ENCODE measurements around the gene NRG4.
A peak's percentile ranks its signal among the peaks of the same experiment; 100 is the strongest.
"Not testable (repeated sequence)": the region's sequence is repeated elsewhere in the genome, so short reads cannot be mapped to it uniquely, and the experiment has no call there.

Gene NRG4, protein sequence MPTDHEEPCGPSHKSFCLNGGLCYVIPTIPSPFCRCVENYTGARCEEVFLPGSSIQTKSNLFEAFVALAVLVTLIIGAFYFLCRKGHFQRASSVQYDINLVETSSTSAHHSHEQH

DNA sequence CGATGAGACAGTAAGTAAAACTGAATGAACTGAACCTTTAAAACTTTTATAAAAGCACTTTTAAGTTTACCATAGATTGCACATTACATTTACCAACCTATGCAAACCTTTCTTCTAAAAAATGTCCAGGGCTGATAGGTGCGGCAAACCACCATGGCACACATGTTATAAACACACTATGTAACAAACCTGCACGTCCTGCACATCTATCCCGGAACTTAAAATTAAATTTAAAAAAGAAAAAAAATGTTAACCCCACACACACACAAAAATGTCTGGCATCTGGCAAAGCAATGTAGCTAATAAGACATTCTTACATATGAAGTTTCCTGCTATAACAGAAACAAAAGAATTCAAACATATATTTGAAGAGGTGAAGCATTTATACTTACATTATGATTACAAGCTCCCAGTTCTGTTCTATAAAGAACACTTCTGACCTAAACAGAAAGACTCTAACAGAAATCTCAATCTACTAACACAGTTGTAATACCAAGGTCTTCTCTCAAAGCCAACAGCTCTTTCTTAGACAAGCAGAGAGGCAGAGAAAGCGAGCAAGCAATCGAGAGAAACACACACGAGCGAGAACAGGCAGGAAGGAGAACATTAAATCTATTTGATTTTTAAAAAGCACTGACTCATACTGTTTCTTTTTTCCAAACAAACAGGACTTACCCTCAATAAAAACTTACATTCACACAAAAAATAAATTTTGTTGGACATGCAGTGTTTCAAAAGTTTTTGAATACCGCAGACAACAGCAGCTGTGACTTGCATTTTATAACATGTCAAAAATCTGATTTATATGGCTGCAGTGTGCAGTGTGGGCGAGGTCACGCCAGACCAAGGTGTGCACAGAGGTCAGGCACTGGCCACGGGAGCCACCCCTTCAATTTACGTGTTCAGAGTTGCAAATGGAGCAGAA, at the start of gene NRG4:
NRG4 (minus strand) TSS at position 798 of the 925 bp plus-strand sequence. CDS start 1,194 bp downstream, outside the sequence.
- DNase-seq, result no peak

DNA sequence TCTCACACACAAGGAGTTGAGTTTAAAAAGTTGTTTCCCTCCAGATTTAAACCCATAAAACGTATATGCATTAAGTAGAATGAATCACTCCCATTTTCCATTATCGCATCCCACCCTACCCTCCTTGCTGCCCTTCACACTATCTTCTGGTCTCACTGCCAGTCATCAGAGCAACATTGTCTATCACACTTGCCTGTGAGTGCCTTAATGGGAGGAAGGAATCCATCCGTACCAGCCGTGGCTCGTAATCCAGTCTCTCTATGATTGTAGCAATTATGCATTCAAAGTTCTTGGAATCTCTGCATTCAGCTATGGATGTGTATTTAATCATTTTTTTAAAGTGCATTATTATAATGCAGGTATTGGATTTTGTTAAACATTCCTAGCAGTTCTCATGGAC, 49.5 kb upstream of the NRG4 start:
- no peak for DNase-seq

DNA sequence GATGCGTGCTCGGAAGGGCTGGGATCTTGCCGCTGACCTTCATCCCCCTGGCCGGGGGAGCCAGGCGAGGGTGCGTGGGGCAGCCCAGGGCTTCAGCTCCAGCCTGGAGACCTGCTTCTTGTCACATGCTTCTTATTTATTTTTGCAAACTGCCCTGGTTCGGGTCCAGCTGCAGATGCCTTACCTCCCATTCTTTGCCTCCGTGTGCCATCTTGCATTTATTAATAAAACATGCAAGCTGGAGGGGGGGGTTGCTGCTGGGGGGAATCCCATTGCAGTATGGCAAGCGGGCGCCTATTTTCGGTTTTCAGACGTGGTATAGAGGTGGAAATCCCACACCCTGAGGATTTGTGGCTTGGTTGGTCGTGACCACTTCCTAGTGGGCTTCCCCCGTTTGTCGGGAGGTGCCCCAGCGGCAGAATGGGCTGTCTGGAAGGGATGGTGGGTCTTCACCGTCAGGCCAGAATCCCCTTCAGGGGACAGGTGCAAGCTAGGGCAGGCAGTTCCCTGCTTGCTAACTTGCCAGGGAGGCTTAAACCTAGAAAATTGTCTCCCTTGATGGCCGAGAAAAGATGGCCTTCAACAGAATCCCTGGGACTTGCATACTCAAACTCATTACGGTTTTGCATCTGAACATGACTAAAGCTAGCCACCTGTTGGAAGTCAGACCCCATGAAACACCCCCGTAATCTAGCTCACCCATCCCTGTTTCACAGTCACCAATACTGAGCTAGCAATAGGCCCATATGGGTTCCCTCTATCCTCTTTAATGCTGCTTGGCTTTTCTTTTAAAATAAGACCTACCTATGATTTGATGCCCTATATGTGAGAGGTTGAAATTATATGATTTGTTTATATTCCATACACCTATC, 48.1 kb upstream of the NRG4 start:
- no peak for DNase-seq

DNA sequence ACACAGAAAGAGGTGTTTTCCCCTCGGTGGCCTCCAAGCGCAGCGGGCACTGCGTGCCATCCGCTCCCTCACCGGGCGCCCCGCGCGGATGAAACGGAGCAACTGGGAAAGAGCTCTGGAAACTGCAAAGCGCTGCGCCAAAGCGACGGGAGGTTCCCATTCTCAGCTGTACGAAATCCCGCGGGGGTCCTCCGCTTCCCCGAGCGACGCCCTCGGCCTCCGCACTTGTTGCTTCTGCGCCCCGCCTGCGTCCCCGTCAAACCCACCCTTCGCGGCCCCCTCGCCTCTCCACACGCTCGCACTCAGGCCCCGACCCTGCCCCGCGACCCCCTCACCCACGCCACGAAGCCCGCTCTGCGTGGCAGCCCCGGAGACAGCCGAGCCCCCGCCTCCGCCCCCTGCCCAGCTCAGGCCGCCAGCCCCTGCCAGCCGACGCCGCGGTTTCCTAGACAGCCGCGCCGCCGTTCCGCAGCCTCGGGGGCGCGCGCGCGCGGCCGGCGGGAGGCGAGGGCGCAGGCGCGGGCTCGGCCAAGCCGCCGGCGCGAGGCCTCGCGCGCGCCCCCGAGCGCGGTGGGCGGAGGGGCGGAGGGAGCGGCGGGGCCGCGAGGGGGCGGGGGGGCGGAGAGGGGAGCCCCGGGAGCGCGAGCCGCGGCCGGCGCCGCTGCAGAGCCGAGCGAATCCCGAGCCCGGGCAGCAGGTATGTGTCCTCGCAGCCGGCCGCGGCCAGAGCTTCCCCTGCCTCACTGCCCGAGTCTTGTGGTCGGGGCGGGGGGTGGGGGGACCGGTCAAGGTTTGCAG, 47.3 kb upstream of the NRG4 start, which contains the start of gene TMEM266:
TMEM266 (plus strand) TSS at position 666 of the 798 bp plus-strand sequence. CDS start 74,279 bp downstream, outside the sequence.
- peak; percentile 37 for DNase-seq

DNA sequence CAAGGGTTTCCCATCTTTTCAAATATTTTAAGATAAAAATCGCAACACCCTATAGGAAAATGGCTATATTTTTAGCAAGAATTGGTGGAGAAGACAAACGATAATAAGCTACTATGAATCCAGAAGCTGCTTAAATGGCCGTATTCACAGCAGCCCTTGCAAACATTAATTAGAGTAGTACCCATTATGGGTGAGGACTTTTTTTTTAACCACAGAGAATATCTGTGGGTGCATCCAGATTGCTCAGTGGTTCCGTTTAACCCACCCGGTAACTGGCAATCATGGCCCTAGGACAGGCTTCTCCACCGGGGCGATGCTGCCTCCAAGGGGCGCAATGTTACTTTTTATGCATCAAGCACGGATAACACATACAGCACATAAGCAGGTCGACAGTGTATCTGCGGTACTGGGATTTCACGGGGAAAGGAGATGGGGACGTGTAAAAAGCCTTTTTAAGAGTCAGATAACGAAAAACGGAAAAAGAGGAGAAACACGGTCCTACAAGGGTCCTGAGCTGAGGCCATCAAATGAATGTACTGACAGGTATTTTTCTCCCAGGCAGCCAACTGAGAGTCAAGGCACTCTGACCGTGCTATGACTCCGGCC, 46.6 kb upstream of the NRG4 start:
- no peak for DNase-seq

DNA sequence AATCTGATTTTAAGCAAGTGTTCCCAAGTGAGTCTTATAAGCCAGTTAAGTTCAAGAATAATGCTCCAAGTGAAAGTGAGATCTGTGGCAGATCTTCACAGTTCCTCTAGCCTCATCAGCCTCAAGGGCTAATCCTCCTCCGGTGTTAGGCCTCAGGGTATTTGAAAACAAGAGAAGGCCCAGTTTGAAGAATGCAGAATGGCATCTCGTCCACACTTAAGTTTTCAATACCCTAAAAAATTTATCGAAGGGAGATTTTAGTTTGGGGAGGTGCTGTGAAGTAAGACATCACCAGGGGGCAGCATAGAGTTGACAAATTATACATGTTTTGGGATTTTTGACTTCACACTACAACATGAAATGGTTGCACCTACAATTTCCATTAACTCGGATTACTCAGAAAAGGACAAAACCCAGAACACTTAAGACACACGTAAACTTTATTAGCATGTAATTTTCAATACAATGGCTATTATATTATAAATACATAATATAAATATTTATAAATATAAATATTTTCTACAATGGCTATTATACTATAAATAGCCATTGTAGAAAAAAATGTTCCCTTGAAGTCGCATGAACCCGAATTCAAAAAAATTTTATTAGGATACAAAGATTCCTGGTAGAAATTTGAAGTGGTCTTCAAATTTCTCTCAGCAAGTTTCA, 45.2 kb upstream of the NRG4 start:
- peak; percentile 22 for DNase-seq

DNA sequence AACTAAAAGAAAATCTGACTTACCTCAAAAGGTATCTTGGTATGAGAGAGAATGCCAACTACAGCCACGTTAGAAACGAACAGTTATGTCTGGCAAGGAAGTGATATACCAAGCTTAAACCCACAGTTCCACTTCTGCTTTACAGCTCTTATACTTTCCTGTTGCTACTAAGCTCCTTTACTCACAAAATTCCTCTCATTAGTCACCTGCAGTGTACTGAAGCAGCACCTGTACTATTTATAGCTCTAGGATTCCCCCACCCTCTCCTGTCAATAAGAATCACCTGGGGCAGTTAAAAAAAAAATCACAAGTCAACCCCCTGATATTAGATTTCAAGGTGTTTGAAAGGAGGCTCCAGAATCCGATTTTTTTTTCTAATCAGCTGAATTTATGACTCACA, 44.7 kb upstream of the NRG4 start:
- DNase-seq, result no peak

DNA sequence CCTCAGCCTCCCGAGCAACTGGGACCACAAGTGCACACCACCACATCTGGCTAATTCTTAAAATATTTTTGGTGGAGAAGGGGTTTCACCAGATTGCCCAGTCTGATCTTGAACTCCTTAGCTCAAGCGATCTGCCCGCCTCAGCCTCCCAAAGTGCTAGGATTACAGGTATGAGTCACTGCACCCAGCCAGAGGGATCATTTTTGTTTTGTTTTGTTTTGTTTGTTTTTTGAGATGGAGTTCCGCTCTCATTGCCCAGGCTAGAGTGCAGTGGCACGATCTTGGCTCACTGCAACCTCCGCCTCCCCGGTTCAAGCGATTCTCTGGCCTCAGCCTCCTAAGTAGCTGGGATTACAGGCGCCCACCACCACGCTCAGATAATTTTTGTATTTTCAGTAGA, 42.0 kb upstream of the NRG4 start:
- not testable (repeated sequence) for DNase-seq

DNA sequence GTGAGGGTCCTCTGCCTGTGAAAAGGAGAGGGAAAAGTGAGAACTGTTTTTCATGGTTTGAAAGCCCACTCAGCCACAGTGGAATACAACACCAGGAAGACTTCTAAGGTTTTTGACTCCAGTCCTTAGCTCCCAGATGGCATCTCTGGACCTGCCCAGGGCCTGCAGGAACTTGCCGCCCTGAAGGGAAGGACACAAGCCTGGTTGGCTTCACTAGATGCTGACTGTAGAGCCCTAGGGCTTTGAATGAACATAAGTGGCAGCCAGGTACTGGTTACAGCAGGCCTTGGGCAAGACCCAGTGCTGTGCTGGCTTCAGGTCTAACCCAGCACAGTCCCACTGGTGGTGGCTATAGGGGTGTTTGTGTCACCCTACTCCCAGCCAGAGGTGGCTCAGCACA, 26.3 kb upstream of the NRG4 start:
- no peak for DNase-seq

DNA sequence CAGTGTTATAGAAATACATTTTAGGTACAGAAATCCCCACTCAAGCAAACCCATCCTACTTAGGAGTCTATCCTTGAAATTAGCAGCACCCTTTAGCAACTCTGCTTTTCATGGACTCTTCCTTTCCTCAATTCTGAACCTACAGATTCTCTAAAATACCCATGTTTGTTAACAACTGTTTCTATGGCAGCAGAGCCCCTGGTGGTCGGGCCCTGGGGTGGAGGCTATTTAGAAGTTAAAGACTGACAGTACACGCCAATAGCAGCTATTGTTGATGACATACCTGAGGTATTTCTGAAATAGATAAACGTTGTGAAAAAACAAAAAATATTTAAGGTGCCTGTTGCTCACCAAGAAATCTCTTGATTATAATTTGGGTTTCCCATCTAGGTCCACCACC, 23.4 kb upstream of the NRG4 start:
- DNase-seq, result no peak

DNA sequence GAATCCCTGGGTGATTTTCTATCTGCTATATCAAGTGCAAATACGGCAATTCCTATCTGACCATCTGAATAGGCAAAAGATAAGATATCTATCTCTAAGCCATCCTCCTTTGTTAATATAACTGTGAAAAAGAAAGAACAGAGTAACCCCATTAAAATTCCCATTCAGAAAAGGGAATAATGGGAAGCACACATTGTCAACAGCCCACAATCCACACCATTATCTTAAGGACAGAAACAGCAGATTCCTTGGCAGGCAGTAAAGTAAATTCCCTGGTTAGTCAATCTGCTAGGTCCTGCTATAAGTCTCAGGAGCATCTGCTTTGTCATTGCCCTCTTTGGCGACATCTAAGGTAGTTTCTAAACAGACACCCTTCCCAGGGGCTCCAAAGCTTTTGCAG, 21.9 kb upstream of the NRG4 start:
- DNase-seq, result no peak

DNA sequence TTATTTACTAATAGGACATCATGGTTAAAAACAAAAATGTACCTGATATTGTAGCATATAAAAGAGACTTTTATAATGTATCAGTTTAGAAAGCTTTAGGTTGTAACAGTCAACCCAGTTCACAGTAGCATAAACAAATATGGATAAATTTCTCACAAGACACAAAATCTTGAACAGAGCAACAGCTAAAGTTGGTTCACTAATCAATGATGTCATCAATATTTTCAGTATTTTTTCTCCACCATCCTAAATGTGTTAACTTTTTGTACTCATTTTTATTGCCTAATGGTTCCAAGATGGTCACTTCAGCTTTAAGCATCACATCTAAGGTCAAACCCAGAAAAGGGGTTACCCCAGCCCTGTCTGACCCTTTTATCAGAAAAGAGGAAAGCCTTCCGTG, 21.2 kb upstream of the NRG4 start:
- no peak for DNase-seq

DNA sequence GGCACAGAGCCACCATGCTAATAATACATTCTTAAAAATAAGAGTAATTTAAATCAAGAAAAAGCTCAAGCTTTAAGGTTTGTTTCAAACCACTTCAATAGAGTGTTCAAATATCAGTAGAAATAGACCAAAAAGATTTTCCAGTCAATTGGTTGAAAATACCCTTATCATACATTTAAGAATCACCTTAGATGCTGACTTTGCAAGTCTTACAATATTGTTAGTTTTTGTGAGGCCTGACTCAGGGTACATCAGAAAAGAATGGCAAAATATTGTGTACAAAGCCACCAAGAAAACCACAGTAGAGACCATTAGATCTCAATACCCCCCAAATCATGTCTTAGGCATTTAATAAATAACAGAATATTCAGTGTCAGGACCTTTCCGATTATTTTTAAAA, 19.8 kb upstream of the NRG4 start:
- no peak for DNase-seq

DNA sequence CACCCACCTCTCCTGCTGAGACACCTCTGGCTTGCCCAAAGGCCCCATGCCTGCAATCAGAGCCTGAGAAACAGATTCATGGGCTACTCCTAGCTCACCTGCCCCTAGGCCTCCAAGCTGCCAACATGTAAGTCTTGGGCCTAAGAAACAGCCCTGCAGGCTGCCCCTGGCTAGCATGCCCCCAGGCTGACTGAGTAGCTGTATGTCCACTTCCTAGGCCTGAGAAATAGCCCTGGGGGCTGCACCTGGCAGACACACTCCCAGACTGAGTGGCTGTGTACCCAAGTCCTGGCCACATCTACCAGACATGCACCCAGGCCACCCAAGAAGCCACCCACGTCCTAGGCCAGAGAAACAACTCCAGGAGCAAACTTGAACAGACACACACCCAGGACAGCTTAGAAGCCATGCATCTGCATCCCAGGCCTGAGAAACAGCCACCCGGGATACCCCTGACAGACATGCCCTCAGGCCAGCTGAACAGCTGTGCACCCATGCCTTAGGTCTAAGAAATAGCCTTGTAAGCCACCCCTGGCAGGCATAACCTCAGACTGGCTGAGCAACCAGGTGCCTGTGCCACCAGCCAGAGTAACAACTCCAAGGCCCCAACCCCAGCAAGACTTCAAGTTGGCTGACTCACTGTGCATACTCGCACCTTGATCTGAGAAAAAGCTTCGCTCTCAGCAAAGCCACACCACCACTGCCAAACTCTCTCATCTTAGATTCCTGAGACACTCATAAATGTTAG, 12.0 kb upstream of the NRG4 start:
- no peak for DNase-seq

DNA sequence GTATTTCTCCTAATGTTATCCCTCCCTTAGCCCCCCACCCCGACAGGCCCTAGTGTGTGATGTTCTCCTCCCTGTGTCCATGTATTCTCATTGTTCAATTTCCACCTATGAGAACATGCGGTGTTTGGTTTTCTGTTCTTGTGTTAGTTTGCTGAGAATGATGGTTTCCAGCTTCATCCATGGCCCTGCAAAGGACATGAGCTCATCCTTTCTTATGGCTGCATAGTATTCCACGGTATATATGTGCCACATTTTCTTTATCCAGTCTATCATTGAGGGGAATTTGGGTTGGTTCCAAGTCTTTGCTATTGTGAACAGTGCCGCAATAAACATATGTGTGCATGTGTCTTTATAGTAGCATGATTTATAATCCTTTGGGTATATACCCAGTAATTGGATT, 1.2 kb upstream of the NRG4 start:
- DNase-seq, result not testable (repeated sequence)

DNA sequence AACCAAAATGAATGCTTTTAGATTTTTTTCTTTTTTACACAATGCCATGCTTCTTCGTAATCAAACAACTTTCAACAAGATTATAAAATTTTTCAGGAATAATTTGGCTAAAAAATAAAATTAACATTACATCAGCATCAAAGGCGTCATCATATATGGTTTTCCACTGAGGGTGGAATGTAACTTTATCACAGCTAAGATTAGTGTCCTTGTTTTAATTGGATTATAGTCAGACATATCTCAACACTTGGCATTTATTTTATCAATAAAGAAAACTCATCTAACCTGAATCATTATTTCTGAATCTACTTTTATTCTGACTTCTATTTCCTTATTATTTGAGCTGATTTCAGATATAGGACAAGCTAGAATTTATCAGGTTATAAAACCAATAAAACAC, 1.6 kb downstream of the NRG4 start:
- DNase-seq, result no peak

DNA sequence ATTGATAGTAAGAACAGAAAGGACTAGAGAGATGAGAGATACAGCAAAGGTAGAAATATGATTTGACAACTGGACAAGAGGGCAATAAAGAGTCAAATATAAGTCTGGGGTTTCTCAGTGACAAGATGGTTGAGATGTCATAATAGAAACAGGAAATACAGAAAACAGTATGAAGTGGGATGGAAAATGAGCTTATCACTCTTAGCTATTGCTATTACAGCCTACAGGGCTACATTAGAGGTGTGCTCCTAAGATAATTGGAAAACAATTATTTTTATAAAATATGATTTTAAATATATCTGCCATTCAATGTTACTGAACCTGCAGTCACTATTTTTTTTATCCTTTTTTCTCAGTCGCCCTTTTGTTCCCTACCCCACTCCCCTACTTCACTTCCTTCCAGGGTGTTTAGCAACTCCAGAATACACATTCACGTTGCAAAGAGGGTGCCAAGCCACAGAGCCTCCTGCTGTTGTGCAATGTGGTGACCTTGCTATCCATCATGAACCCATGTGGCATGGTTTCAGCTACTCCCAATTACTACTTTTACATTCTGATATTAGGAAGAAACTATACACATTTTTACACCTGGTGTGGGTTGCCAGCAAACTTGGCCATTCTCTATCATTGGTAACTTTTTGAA, 6.0 kb downstream of the NRG4 start:
- DNase-seq, result no peak

DNA sequence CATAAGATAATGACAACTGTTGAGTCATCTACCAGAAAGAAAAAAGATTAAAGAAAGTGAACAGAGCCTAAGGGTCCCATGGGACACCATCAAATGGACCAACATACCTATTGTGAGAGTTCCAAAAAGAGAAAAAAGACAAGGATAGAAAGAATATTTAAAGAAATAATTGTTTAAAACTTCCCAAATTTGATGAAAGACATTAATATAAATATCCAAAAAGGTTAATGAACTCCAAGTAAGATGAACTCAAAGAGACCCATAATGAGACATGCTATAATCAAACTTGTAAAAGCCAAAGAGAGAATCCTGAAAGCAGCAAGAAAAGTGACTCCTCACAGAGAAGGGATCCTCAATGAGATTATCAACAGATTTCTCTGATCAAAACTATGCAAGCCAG, 8.9 kb downstream of the NRG4 start:
- no peak for DNase-seq

DNA sequence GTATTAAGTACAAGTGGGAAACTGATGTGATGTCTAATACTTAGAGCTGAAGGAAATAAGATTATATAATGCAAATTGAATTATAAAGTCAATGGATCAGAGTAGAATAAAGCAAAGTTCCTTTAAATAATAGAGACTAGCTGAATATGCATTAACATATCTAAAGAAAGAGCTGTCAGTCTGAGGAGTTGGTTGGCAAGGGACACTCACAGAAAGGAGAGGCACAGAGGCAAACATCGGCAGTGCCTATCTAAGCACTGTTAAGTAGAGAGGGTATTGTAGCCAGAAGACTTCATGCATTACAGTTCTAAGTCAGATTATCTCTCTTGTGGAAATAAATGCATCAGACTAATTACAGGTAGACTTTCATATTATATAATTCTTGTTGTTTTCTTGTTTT, 16.6 kb downstream of the NRG4 start:
- no peak for DNase-seq

DNA sequence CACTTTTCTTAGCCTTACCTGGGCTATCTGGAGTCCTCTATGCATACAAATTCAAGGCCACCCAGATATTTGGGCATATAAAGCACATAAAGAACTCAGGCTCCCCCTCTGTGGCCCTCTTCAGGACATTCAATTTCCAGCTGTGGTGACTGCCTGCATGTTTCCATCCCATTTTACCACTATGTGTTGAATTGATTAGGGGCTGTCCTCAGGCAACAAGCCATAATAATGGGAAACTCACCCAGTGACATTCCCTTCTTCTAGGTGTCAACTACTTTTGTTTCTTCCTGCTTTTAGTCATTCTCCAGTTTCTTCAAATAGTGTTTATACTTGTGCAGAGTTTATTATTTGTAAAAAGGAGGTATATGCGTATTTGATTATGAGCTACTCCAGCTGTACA, 18.0 kb downstream of the NRG4 start:
- DNase-seq, result no peak
